Central memory CD8-positive, alpha-beta T cell (primary cell): ENCODE results near the gene COG5.

ENCODE experiments used
- ATAC-seq: fragments of 150-1000 bp; cut with Tn5 transposase; replicated peaks from 2 replicates; pipeline ENCODE4 v1.10.0; 2022; ENCODE audit warnings: mild to moderate bottlenecking, moderate FRiP score, moderate number of reproducible peaks; ENCODE audit not compliant: poor library complexity, severe bottlenecking; ENCODE audit errors: extremely low read depth
- DNase-seq, 2 donors: peaks; one replicate each; pipeline ENCODE4 v3.0.0; 2021; ENCODE audit warnings: low spot score in 2 of 2
- H3K27ac Mint-ChIP-seq: one replicate; pipeline ENCODE4 v1.8.0; 2022; ENCODE audit warnings: low read depth, mild to moderate bottlenecking, moderate library complexity, mixed read lengths
- H3K27me3 Mint-ChIP-seq: one replicate; pipeline ENCODE4 v1.8.0; 2022; ENCODE audit warnings: mixed read lengths
- H3K36me3 Mint-ChIP-seq: one replicate; pipeline ENCODE4 v1.8.0; 2022; ENCODE audit warnings: mild to moderate bottlenecking, moderate library complexity, mixed read lengths; ENCODE audit not compliant: insufficient read depth
- H3K4me1 Mint-ChIP-seq: one replicate; pipeline ENCODE4 v1.8.0; 2022; ENCODE audit warnings: mixed read lengths
- H3K4me3 Mint-ChIP-seq: one replicate; pipeline ENCODE4 v1.8.0; 2022; ENCODE audit warnings: mild to moderate bottlenecking, moderate library complexity, mixed read lengths
- H3K9me3 Mint-ChIP-seq: one replicate; pipeline ENCODE4 v1.8.0; 2022; ENCODE audit warnings: mixed read lengths

COG5 gene

DNA sequence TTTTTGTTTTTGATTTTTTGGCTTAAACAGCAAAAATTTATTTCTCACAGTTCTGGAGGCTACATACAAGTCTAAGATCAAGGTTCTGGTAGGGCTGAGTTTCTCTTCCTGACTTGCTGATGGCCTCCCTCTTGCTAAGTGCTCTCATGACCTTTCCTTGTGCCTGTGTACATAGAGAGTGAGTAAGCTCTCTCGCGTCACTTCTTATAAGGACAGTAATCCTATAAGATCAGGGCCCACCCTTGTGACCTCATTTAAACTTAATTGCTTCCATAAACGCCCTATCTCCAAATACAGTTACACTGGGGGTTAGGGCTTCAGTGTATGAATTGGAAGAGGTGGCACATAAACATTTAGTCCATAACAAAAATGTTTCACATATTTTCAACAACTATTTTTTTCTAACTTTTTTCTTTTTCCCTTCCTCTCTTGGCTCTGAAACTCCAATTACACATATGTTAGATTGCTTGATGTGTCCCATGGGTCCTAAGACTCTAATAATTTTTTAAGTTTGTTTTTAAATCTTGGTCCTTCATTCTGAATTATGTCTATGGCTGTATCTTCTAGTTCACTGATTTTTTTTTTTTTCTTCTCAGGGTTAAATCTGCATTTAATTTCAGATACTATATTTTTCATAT, 245.1 kb downstream of the COG5 start:
- Mint-ChIP-seq H3K4me3 (no peak overlapping the region), H3K27ac (no peak overlapping the region), H3K9me3 (no peaks in the 10 kb centered on the region), H3K36me3 (peaks cover 8% of the 10 kb centered on the region), H3K4me1 (peaks cover 7% of the 10 kb centered on the region), H3K27me3 (no peaks in the 10 kb centered on the region)
- ATAC-seq (no peak), DNase-seq (no peak)

DNA sequence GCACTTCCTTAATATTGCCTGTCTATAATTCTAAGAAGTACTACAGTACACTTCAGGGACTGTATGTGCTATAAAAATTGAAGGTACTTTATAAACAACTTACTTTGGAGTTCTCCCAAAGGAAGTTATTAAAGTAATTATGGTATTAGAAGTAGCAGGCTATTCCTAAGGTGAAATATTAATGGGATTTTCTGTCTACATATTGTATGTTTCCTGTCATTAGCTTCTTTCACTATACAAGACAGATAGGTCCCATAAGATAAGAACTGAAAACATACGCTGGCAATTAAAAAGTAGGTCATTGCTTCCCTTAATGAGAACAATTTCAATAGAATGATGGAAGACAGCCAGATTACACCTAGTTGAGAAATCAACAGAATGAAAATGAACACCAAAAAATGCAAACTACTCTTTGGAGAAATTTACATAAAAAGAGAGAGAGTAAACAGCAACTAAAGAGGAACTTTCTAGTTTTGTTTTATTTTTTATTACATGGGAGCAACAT, 248.0 kb downstream of the COG5 start:
- H3K4me3 Mint-ChIP-seq: no peak overlapping the region
- no peak overlapping the region for H3K27ac Mint-ChIP-seq
- no peaks in the 10 kb centered on the region for H3K27me3 Mint-ChIP-seq
- H3K4me1 Mint-ChIP-seq: peaks cover 7% of the 10 kb centered on the region
- H3K36me3 Mint-ChIP-seq: peaks cover 8% of the 10 kb centered on the region
- H3K9me3 Mint-ChIP-seq: no peaks in the 10 kb centered on the region
- no peak for DNase-seq
- ATAC-seq: no peak

DNA sequence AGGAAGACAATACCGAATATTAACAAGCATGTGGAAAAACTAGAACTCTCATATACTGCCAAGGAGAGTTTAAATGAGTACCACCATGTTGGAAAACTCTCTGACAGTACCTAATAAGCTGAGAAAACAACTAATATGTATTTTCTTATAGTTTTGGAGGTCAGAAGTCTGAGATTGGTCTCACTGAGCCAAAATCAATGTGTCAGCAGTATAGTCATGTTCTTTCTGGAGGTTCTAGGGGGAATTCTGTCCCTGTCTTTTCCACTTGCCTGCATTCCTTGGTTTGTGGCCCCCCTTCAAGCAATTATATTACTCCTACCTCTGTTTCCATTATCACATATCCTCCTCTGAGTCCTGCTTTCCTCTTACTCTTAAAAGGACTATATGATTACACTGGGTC, 250.4 kb downstream of the COG5 start:
- Mint-ChIP-seq H3K27me3 (no peaks in the 10 kb centered on the region), H3K4me3 (no peak overlapping the region), H3K4me1 (peaks cover 7% of the 10 kb centered on the region), H3K27ac (no peak overlapping the region), H3K36me3 (peaks cover 6% of the 10 kb centered on the region), H3K9me3 (no peaks in the 10 kb centered on the region)
- DNase-seq (no peak), ATAC-seq (no peak)

DNA sequence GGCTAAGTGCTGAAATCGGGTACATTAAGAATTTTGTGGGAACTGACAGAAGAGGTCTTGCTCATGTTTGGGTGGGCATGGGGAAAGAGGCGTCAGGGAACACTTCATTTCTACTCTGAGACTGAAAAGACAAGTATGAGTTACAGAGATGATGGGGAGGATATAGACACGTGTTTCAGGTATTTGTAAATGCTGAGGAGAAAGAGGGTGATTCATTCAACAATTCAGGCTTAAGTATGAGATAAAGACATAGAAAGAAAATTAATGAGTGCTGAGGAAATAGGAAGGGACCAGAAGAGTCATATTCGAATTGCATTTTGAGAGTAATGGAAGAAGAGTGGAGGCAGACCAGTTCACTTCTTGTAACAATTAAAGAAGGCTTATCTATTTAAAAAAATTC, 251.3 kb downstream of the COG5 start:
- Mint-ChIP-seq H3K36me3 (peaks cover 6% of the 10 kb centered on the region), H3K4me3 (no peak overlapping the region), H3K9me3 (no peaks in the 10 kb centered on the region), H3K27ac (no peak overlapping the region), H3K27me3 (no peaks in the 10 kb centered on the region), H3K4me1 (peaks cover 7% of the 10 kb centered on the region)
- no peak for DNase-seq
- ATAC-seq: no peak

- no peak for ATAC-seq
- H3K27ac Mint-ChIP-seq: no peak overlapping the region
- no peaks in the 10 kb centered on the region for H3K27me3 Mint-ChIP-seq
- no peak for DNase-seq
- H3K4me3 Mint-ChIP-seq: no peak overlapping the region
- no peaks in the 10 kb centered on the region for H3K9me3 Mint-ChIP-seq
- H3K4me1 Mint-ChIP-seq: peaks cover 10% of the 10 kb centered on the region
- no peaks in the 10 kb centered on the region for H3K36me3 Mint-ChIP-seq
Measured at GRCh38 chr7:107309296-107309695, 254.4 kb downstream of the COG5 start.

- DNase-seq: no peak
- Mint-ChIP-seq H3K36me3 (no peaks in the 10 kb centered on the region), H3K4me1 (peaks cover 10% of the 10 kb centered on the region), H3K4me3 (no peak overlapping the region), H3K27ac (peak overlapping the region; percentile 4), H3K27me3 (no peaks in the 10 kb centered on the region), H3K9me3 (no peaks in the 10 kb centered on the region)
- no peak for ATAC-seq
Measured at GRCh38 chr7:107304636-107305035, 259.1 kb downstream of the COG5 start.

DNA sequence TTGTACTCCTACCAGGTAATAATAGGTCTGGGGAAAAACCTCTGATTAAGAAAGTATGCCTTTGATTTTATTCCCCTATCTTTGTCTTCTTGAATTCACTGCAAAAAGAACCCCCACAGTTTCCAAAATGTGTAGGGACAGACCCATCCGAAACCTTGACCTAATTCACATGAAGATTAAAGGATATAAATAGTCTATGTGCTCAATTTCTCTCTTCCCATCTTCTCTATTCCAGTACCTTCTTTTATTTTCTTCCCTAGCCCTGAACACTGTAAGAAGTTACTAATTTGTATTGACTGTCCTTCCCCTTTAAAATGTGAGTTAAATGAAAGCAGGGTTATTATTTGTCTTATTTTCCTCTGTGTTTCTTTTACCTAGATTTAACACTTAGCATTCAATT, 259.7 kb downstream of the COG5 start:
- ATAC-seq (no peak), DNase-seq (no peak)
- H3K4me3 Mint-ChIP-seq: no peak overlapping the region
- H3K4me1 Mint-ChIP-seq: peaks cover 10% of the 10 kb centered on the region
- H3K27ac Mint-ChIP-seq: peak overlapping the region; percentile 4
- H3K27me3 Mint-ChIP-seq: no peaks in the 10 kb centered on the region
- H3K36me3 Mint-ChIP-seq: no peaks in the 10 kb centered on the region
- no peaks in the 10 kb centered on the region for H3K9me3 Mint-ChIP-seq

DNA sequence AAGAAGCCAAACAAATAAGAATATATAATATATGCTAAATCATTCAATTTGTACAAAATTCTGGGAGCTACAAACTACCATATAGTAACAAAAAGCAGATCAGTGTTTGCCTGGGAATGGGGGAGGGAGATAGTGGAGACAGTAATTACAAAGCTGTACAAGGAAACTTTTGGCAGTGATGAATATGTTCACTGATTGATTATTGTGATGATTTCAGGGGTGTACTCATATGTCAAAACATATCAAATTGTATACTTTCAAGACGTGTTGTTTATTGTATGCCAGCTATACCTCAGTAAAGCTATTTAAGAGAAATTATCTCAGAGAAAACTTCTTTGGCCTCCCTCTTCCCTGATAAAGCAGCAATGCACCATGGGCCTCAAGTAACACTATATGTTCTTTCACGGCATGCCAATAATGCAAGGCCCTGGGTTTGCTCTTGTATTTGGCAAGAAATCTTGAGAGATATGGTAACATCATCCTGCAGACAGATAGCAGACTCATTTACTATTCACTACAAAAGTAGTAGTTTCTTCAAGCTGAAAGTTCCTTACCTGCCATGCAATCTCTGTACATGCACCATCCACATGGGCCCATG, 261.4 kb downstream of the COG5 start:
- H3K4me1 Mint-ChIP-seq: peaks cover 9% of the 10 kb centered on the region

DNA sequence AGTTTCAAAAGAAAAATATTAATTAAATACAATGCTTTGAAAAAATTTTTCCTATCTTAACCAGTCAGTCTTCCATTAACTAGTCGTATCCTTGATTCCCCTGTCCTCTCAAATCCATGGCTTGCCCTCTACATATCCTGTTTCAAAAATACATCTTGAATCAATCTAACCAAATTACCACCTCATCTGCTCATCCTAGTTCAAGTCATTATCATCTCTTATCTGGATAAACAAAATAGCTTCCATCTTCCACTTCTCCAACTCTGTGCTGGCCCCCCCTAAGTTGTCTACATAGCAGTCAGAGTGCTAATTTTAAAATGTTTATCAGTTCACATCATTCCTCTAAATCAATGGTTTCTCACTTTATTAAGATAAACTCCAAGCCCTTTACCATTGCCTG, 269.5 kb downstream of the COG5 start:
- no peak for DNase-seq
- Mint-ChIP-seq H3K27me3 (no peaks in the 10 kb centered on the region), H3K9me3 (no peaks in the 10 kb centered on the region), H3K4me3 (no peak overlapping the region), H3K36me3 (peaks cover 14% of the 10 kb centered on the region), H3K27ac (no peak overlapping the region), H3K4me1 (no peaks in the 10 kb centered on the region)
- ATAC-seq: no peak

More for the DNA sequence above, 261.4 kb downstream of the COG5 start:
- no peak for ATAC-seq
- no peak for DNase-seq
- Mint-ChIP-seq H3K9me3 (no peaks in the 10 kb centered on the region), H3K4me3 (no peak overlapping the region), H3K36me3 (peaks cover 7% of the 10 kb centered on the region), H3K27me3 (no peaks in the 10 kb centered on the region), H3K27ac (no peak overlapping the region)

DNA sequence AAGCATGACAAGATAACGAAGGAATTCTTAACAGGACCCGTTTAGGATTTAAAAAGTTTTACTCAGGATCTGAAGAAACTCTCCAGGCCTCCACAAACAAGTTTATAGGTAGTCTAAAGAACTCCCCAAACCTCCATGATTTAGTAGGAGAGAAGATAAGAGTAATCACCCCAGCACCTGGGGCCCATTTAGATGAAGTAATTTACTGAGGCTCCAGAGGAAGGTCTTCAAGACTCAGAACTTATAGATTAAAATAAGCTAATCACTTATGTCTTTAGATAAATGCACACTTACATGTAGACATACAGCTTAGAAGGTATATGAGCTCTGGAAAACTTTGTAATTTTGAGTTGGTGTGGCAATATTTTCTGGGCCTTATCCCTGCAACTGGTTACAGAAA, 271.1 kb downstream of the COG5 start:
- Mint-ChIP-seq H3K27me3 (no peaks in the 10 kb centered on the region), H3K27ac (no peak overlapping the region), H3K4me1 (no peaks in the 10 kb centered on the region)

DNA sequence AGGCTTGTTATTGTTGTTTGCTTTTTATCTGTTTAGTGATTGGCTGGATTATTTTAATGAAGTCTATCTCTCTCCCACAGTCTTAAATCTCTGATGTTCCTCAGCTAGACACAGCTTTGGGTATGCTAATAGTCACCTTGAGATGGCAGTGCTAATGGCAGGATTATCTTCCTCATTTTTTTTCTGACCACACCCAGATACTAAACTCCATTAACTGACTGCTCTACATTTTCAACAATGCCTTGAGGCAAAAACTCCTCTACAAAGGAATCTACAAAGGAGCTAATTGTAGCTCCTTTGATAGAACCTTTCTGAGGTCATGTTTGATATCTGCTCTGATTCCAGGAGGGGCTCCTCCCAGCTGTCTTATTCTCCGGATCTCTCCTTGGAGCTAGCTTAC, 272.3 kb downstream of the COG5 start:
- Mint-ChIP-seq H3K27me3 (no peaks in the 10 kb centered on the region), H3K4me3 (no peak overlapping the region), H3K4me1 (no peaks in the 10 kb centered on the region), H3K9me3 (no peaks in the 10 kb centered on the region), H3K27ac (no peak overlapping the region), H3K36me3 (peaks cover 7% of the 10 kb centered on the region)
- DNase-seq (no peak), ATAC-seq (no peak)

More for the DNA sequence above, 271.1 kb downstream of the COG5 start:
- Mint-ChIP-seq H3K4me3 (no peak overlapping the region), H3K9me3 (no peaks in the 10 kb centered on the region), H3K36me3 (peaks cover 9% of the 10 kb centered on the region)
- ATAC-seq (no peak), DNase-seq (no peak)

DNA sequence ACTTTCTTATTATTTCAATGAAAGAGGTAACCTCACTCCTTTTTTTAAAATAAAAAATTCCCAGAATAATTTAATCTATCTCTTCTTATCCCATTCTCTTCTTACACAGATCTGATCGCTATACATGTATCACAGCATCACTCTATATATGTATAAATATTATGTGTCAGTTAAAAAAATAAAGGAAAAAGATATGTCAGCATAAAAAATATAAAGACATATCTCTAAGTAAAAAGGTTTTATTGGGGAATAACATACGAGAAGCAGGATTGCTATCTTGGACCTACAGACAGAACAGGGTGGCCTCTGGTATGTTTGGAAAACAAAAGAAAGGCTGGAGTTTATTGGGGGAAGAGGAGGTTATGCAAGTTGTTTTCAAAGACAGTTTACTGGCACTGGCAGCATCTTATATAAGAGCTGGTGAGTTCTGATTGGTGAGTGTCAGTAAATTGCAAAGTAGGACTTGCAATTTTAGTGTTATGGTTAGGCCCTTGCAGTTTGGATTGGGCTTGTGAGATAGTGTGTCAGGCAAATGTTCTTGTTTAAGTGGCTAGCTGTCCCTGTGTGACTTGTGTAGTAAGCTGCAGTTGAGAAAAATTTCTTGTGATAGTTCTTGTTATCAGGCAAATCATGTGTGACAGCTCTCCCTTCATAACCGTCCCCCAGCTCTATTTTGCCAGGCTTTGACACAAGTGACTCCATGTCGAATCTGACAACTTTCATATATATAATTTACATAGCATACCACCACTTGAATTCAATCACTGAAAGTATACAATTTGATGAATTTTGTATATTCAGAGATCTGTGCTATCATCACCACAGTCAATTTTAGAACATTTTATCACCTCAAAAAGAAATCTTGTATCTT, 276.7 kb downstream of the COG5 start:
- peaks cover 10% of the 10 kb centered on the region for H3K36me3 Mint-ChIP-seq

More for the DNA sequence above, 276.7 kb downstream of the COG5 start:
- DNase-seq (no peak), ATAC-seq (no peak)
- H3K4me1 Mint-ChIP-seq: no peaks in the 10 kb centered on the region
- no peaks in the 10 kb centered on the region for H3K27me3 Mint-ChIP-seq
- no peak overlapping the region for H3K4me3 Mint-ChIP-seq
- no peak overlapping the region for H3K27ac Mint-ChIP-seq
- H3K9me3 Mint-ChIP-seq: no peaks in the 10 kb centered on the region
